GM13976 (cell line): ENCODE data around the gene ZNF488.

Experiments
- DNase-seq: peaks from one replicate; pipeline ENCODE4 v3.0.0; 2012; ENCODE audit warnings: low spot score
- CTCF ChIP-seq: IDR thresholded peaks from 2 replicates; pipeline ENCODE4 v1.5.1; 2012; ENCODE audit warnings: borderline replicate concordance, mild to moderate bottlenecking; ENCODE audit not compliant: insufficient read depth; ENCODE audit errors: extremely low read depth, missing control alignments, control extremely low read depth
- in situ Hi-C: fragments of 300-500 bp; cut with MboI; formaldehyde crosslinking; loops from one replicate; pipeline ENCODE4 v1.12.0; 2022; ENCODE audit warnings: low sequenced_read_pairs, mixed read lengths, inconsistent platforms; ENCODE audit not compliant: unreplicated experiment

Gene ZNF488

GRCh38 chr10:47379445-47379785, 4.7 kb downstream of the ZNF488 start:
- in situ Hi-C loops, result no loop called here
- DNase-seq, result peak; percentile 9
- no peak for TF ChIP-seq CTCF

GRCh38 chr10:47378606-47379444, 5.3 kb downstream of the ZNF488 start:
- in situ Hi-C loops, result no loop called here
- peak; percentile 6 for DNase-seq
- TF ChIP-seq CTCF, result no peak

GRCh38 chr10:47378183-47378510, 5.9 kb downstream of the ZNF488 start:
- peak; percentile 18 for DNase-seq
- TF ChIP-seq CTCF, result no peak
- in situ Hi-C loops, result no loop called here

- DNase-seq, result peak; percentile 10
- TF ChIP-seq CTCF, result no peak
- in situ Hi-C loops, result no loop called here
These were observed 7.4 kb downstream of the ZNF488 start for GRCh38 chr10:47376522-47377220.

- in situ Hi-C loops, result no loop called here
- no peak for DNase-seq
- TF ChIP-seq CTCF, result no peak
These were observed 9.2 kb downstream of the ZNF488 start for GRCh38 chr10:47374611-47375536.

- in situ Hi-C loops, result no loop called here
These were observed 11.4 kb downstream of the ZNF488 start for GRCh38 chr10:47372726-47373125.

More at GRCh38 chr10:47372726-47373125, 11.4 kb downstream of the ZNF488 start:
- TF ChIP-seq CTCF, result no peak
- no peak for DNase-seq
